GM23248 (cell line): Measurements from ENCODE around the gene MILR1. TPM values are rescaled to one million over a fixed set of nuclear protein-coding genes. Genes with fewer than 3 reads are reported as not detected.
"Not testable (repeated sequence)": the region's sequence is repeated elsewhere in the genome, so short reads cannot be mapped to it uniquely, and the experiment has no call there.

ENCODE experiments used
- DNase-seq: peaks from one replicate; pipeline ENCODE4 v3.0.0-alpha.2; 2015
- H2AFZ ChIP-seq: fragments of 200-600 bp; sonication (generic); 2 replicates; pipeline ENCODE4 v1.6.1; 2016; ENCODE audit warnings: antibody characterized with exemption
- H3F3A ChIP-seq: fragments of 200-600 bp; sonication (generic); 2 replicates; pipeline ENCODE4 v1.6.1; 2016; ENCODE audit warnings: mild to moderate bottlenecking, antibody characterized with exemption, mixed run types; ENCODE audit not compliant: insufficient read depth
- H3K27ac ChIP-seq: fragments of 200-600 bp; sonication (generic); 2 replicates; pipeline ENCODE4 v1.5.1; 2016; ENCODE audit warnings: mild to moderate bottlenecking
- H3K27me3 ChIP-seq: fragments of 200-600 bp; sonication (generic); replicated peaks from 2 replicates; pipeline ENCODE4 v1.6.1; 2016; ENCODE audit warnings: mild to moderate bottlenecking; ENCODE audit not compliant: insufficient read depth
- H3K36me3 ChIP-seq: fragments of 200-600 bp; sonication (generic); 2 replicates; pipeline ENCODE4 v1.6.1; 2016; ENCODE audit warnings: low read depth, mild to moderate bottlenecking
- H3K4me1 ChIP-seq: fragments of 200-600 bp; sonication (generic); 2 replicates; pipeline ENCODE4 v1.6.1; 2016; ENCODE audit warnings: mild to moderate bottlenecking; ENCODE audit not compliant: insufficient read depth
- H3K4me2 ChIP-seq: fragments of 200-600 bp; sonication (generic); one replicate; pipeline ENCODE4 v1.6.1; 2016; ENCODE audit warnings: mild to moderate bottlenecking; ENCODE audit not compliant: unreplicated experiment
- H3K4me3 ChIP-seq: fragments of 200-600 bp; sonication (generic); 2 replicates; pipeline ENCODE4 v1.5.1; 2016; ENCODE audit warnings: mild to moderate bottlenecking
- H3K79me2 ChIP-seq: fragments of 200-600 bp; sonication (generic); 2 replicates; pipeline ENCODE4 v1.6.1; 2016; ENCODE audit warnings: mild to moderate bottlenecking; ENCODE audit not compliant: insufficient read depth
- H3K9ac ChIP-seq: fragments of 200-600 bp; sonication (generic); 2 replicates; pipeline ENCODE4 v1.6.1; 2016; ENCODE audit warnings: mild to moderate bottlenecking
- H3K9me2 ChIP-seq: fragments of 200-600 bp; sonication (generic); 2 replicates; pipeline ENCODE4 v1.6.1; 2016; ENCODE audit warnings: mixed run types, mild to moderate bottlenecking, moderate library complexity; ENCODE audit not compliant: insufficient read depth
- H3K9me3 ChIP-seq: fragments of 200-600 bp; sonication (generic); one replicate; pipeline ENCODE4 v1.6.1; 2017; ENCODE audit warnings: low read depth
- H4K20me1 ChIP-seq: fragments of 200-600 bp; sonication (generic); 2 replicates; pipeline ENCODE4 v1.6.0; 2016; ENCODE audit not compliant: insufficient read depth
- EZH2 ChIP-seq: fragments of 200-600 bp; sonication (generic); IDR thresholded peaks from 2 replicates; pipeline ENCODE4 v1.6.1; 2018; ENCODE audit warnings: antibody characterized with exemption, mild to moderate bottlenecking; ENCODE audit not compliant: insufficient read depth, poor library complexity, severe bottlenecking
- EZH2phosphoT487 ChIP-seq: fragments of 200-600 bp; sonication (generic); IDR thresholded peaks from 2 replicates; pipeline ENCODE4 v1.6.1; 2018; ENCODE audit warnings: antibody characterized with exemption, moderate library complexity, mild to moderate bottlenecking, low read depth; ENCODE audit not compliant: insufficient read depth
- WGBS, 2 experiments: methylation state at CpG; one replicate each; pipeline ENCODE4 v1.1.6; 2015 to 2017; ENCODE audit warnings: low lambda C conversion rate in 2 of 2, low coverage in 1 of 2; ENCODE audit errors: missing lambda C conversion rate in 2 of 2; 5-methylcytosine and 5-hydroxymethylcytosine counted together
- in situ Hi-C: fragments of 300-500 bp; cut with MboI; formaldehyde crosslinking; loops from 2 replicates; pipeline ENCODE4 v1.15.0; 2020
- polyA plus RNA-seq: library from polyadenylated mRNA; unstranded; fragments of >200 nt; fragmentation: Nextera tagmentation; extraction: Ambion mirVana; gene quantifications from 2 replicates; pipeline ENCODE4 v1.2.1, GENCODE V29; 2016
- total RNA-seq: library from RNA; depleted of rRNA; stranded (reverse); fragments of >200 nt; shearing (Covaris generic); gene quantifications from 2 replicates; pipeline ENCODE4 v1.2.3, GENCODE V29; 2014

Gene MILR1
- total and polyA plus RNA-seq, 2 experiments from 2014 or later, result 6.3 to 11.7 TPM

- Histone ChIP-seq H3K9ac (no peak overlapping the region), H4K20me1 (no peaks in the 10 kb centered on the region), H3K9me3 (no peaks in the 10 kb centered on the region), H3K27me3 (no peaks in the 10 kb centered on the region), H3K4me2 (no peak overlapping the region), H3K36me3 (no peaks in the 10 kb centered on the region), H3K9me2 (no peaks in the 10 kb centered on the region), H3K4me1 (peaks cover 6% of the 10 kb centered on the region; the same call in 1 of the 2 replicates), H3F3A (no peaks in the 10 kb centered on the region), H3K27ac (no peak overlapping the region), H3K79me2 (no peaks in the 10 kb centered on the region), H3K4me3 (no peak overlapping the region), H2AFZ (peak overlapping the region; percentile 18; the same call in 1 of the 2 replicates)
- TF ChIP-seq EZH2 (no peak), EZH2phosphoT487 (no peak)
- peak; percentile 7 for DNase-seq
- whole genome bisulfite sequencing, 2 experiments, result 90 to 100% methylated on average over 1 of the region's 1 CpG
- in situ Hi-C loops, result loop anchor here (5.0 kb wide), 1 partner anchor 68 kb away; no protein-coding TSS in a partner anchor
Observed at GRCh38 chr17:64424324-64424849, 24.5 kb upstream of the MILR1 start.

GRCh38 chr17:64425191-64425590, 23.7 kb upstream of the MILR1 start:
- Histone ChIP-seq H3K4me1 (peaks cover 6% of the 10 kb centered on the region; the same call in 1 of the 2 replicates), H3K27me3 (no peaks in the 10 kb centered on the region), H4K20me1 (no peaks in the 10 kb centered on the region), H2AFZ (no peak overlapping the region), H3K9me3 (no peaks in the 10 kb centered on the region), H3K9ac (no peak overlapping the region), H3K27ac (no peak overlapping the region), H3K4me3 (no peak overlapping the region), H3K4me2 (no peak overlapping the region), H3K9me2 (no peaks in the 10 kb centered on the region), H3K79me2 (no peaks in the 10 kb centered on the region), H3K36me3 (no peaks in the 10 kb centered on the region), H3F3A (no peaks in the 10 kb centered on the region)
- 72 to 85% methylated on average over 3 of the region's 3 CpGs for WGBS, 2 experiments
- no peak for DNase-seq
- TF ChIP-seq EZH2phosphoT487, result no peak
- no peak for TF ChIP-seq EZH2
- in situ Hi-C loops, result no loop called here

GRCh38 chr17:64426596-64426995, 22.3 kb upstream of the MILR1 start:
- Histone ChIP-seq H3K36me3 (no peaks in the 10 kb centered on the region), H3F3A (no peaks in the 10 kb centered on the region), H3K27me3 (no peaks in the 10 kb centered on the region), H3K4me1 (peaks cover 6% of the 10 kb centered on the region; the same call in 1 of the 2 replicates), H3K4me3 (no peak overlapping the region), H2AFZ (no peak overlapping the region), H3K79me2 (no peaks in the 10 kb centered on the region), H3K9me3 (no peaks in the 10 kb centered on the region), H4K20me1 (no peaks in the 10 kb centered on the region), H3K9me2 (no peaks in the 10 kb centered on the region), H3K4me2 (no peak overlapping the region), H3K9ac (no peak overlapping the region), H3K27ac (no peak overlapping the region)
- TF ChIP-seq EZH2phosphoT487, result no peak
- TF ChIP-seq EZH2, result no peak
- in situ Hi-C loops, result no loop called here
- DNase-seq, result no peak

GRCh38 chr17:64428406-64428805, 20.5 kb upstream of the MILR1 start:
- WGBS, 2 experiments, result 95% methylated on average over 1 of the region's 1 CpG
- Histone ChIP-seq H4K20me1 (no peaks in the 10 kb centered on the region), H3K9ac (no peak overlapping the region), H3K4me3 (no peak overlapping the region), H3K36me3 (no peaks in the 10 kb centered on the region), H3K9me3 (no peaks in the 10 kb centered on the region), H3F3A (no peaks in the 10 kb centered on the region), H3K27me3 (no peaks in the 10 kb centered on the region), H3K27ac (no peak overlapping the region), H3K4me2 (no peak overlapping the region), H2AFZ (no peak overlapping the region), H3K4me1 (peaks cover 6% of the 10 kb centered on the region; the same call in 1 of the 2 replicates), H3K9me2 (no peaks in the 10 kb centered on the region), H3K79me2 (no peaks in the 10 kb centered on the region)
- in situ Hi-C loops, result no loop called here
- no peak for TF ChIP-seq EZH2
- TF ChIP-seq EZH2phosphoT487, result no peak
- DNase-seq, result no peak

GRCh38 chr17:64430036-64430435, 18.9 kb upstream of the MILR1 start:
- 59 to 69% methylated on average over 2 of the region's 2 CpGs for WGBS, 2 experiments
- H3K27me3 ChIP-seq, H3K9ac ChIP-seq, H3K4me3 ChIP-seq, H3K36me3 ChIP-seq, DNase-seq, H3K27ac ChIP-seq, H2AFZ ChIP-seq, H3K9me3 ChIP-seq, H4K20me1 ChIP-seq, in situ Hi-C loops, H3F3A ChIP-seq, H3K79me2 ChIP-seq, H3K9me2 ChIP-seq, H3K4me1 ChIP-seq, H3K4me2 ChIP-seq: not testable (repeated sequence)
